Endometrium (tissue), 2 donors: ENCODE data around the gene DSCAM.

Experiments
- FAIRE-seq: peaks from 2 replicates; lab custom pipeline; 2012; peaks lifted over from hg19 to GRCh38; lab: Jason Lieb, UNC
- donor health status: control.
- donor health status: control.

DSCAM gene

DNA sequence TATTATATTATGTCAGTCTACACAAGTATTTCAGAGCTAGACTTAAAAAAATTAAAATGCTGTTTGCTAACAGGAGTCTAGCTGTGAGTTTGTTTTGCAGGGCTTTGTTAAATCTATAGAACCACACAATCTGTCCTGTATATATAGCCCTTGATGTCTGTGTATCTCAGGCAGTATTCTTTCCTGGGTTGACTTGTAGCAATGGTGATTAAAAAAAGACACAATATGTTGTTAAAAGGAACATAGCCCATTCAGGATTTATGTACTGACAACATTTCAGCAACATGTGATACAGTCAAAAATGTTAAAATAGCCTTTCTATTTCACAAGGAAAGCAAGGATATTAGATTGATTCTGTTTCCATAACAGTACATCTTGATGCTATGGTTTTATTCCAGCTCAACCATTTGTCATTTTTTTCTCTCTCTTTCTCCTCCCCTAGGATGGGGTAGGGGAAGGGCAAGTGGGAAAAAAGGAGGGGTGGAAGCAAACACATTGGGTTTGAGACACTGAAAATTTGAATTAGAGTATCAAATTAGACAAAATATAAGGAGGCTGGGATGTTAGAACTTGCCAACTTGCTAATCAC, 139.2 kb downstream of the DSCAM start:
- FAIRE-seq, result no peak

DNA sequence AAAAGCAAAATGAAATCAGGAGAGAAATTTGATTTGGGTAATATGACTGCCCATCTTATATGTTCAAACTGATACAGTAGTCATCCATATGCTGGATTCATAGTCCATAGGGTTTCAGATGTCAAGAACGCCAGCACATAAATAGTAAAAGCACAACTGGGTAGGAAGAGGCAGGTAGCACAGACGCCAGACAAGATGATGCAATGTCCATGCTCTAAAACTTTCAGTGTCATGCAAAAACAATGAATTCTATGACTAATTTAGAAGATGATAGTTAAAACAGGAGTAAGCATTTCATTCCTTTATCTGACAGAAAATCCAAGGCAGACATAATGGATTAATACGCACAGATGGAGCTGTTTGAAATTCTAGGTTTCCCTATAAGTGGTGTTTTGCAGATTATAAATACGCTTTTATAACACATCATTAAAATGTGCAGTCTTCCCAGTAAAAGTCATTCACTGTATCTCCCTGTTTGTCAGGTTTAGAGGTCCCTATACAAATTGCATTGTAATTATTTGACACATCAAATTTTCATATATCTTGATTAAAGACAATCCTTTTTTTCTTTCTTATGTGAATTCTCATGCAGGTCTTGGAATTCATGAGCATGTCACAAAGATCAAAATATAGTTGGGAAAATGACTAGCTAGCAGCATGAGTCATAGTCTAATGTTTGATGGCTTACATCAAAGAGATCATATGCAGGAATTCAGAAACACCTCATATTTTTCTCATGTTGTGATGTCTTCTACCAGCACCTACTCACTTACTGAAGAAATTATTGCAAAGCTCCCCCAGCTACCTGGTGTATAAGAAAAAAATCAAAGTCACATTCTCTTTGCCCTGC, 139.9 kb downstream of the DSCAM start:
- FAIRE-seq, result no peak

DNA sequence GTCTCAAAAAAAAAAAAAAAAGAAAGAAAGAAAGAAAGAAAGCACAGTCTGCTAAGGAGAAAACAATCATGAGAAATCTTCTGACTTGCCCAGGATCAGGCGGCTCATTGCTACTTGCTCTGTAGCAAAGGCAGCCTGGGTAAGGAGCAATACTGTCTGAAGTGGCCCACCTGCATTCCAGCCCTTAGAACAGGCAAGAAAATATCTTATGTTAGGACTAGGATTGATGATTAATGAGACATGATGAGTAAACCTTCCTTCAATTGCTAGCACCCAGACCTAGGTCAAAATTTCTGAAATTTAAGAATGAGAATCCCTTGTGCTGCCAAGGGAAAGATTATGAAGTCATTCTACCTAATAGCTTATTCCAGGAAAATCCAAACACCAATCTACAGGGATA, 140.8 kb downstream of the DSCAM start:
- FAIRE-seq, result no peak

DNA sequence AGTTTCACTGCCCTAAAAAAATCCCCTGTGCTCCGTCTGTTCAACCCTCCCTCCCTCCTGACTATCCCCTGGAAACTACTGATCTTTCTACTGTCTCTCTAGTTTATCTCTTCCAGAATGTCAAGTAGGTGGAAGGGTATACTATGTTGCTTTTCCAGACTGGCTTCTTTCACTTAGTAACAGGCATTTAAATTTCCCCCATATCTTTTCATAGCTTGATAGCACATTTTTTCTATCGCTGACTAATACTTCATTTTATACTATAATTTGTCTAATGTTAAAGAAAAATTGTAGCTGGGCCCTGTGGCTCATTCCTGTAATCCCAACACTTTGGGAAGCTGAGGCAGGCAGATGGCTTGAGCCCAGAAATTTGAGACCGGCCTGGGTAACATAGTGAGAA, 142.8 kb downstream of the DSCAM start:
- no peak for FAIRE-seq

DNA sequence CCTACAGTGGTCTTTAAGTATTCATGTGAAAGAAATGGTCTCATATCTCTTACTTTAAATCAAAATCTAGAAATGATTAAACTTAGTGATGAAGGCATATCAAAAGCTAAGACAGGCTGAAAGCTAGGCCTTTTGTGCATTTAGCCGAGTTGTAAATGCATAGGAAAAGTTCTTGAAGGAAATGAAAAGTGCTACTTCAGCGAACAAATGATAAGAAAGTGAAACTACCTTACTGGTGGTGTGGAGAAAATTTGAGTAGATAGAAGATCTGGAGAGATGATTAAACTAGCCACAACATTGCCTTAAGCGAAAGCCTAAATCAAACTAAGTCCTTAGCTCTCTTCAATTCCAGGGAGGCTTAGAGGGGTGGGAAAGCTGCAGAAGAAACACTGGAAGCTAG, 147.6 kb downstream of the DSCAM start:
- no peak for FAIRE-seq

DNA sequence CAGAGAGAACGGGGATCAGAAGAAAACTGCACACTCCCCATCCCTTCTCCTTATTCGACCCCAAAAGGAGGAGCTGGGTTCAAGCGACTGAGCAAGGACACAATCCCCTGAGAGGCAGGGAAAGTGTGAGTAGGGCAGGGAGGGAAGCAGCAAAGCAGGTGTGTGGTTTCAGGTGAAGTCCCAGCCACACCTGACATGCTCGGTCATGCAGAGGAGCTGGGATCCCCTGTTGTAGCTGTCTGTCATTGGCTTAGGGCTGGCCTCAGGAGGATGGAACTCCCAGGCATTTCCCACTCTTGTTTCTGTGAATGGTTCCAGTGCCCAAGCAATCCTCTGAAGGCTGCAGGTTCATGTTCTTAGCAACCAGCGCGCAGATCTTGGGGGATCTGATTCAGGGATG, 150.7 kb downstream of the DSCAM start:
- FAIRE-seq, result no peak

DNA sequence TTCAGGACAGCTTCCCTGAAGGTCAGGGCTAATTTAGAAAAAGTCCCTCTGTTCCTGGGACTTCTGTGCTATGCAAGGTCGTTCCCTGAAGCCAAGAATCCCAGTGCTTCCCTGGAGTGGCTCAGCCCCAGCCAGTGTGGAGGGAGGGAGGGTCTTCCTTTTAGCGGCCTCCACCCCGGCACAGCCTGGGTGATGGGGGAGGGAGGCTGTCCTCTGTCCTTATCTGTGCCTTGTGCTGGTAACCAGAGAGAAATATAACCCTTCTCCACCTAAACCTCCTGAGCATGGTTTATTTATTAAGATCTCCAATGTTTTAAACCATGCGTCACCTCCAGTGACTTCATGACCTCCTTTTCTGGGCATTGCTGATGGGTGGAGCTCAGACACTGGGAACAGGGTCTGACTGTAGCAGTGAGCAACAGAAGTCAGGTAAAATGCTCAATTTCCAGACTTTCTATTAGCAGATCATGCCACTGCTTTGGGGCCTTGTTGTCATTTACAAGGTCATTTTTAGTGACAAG, 157.1 kb downstream of the DSCAM start:
- FAIRE-seq, result no peak

DNA sequence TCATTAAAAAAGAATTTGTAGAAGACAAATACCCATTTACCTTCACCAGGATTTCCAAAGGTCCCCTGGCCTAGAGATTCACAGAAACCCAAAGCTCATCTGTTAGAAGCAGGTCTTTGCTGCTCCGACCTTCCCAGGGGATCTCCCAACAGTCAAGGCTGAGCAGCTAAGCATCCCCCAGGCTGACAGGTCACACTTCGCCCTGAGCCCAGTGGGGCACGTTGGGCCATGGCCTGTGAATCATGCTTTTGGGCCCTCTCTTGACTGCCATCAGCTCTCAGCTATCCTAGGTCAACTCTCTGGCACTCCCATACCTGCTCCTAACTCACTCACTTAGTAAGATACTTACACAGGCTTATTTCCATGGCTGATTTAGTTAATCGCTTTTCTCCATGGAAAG, 157.7 kb downstream of the DSCAM start:
- no peak for FAIRE-seq

DNA sequence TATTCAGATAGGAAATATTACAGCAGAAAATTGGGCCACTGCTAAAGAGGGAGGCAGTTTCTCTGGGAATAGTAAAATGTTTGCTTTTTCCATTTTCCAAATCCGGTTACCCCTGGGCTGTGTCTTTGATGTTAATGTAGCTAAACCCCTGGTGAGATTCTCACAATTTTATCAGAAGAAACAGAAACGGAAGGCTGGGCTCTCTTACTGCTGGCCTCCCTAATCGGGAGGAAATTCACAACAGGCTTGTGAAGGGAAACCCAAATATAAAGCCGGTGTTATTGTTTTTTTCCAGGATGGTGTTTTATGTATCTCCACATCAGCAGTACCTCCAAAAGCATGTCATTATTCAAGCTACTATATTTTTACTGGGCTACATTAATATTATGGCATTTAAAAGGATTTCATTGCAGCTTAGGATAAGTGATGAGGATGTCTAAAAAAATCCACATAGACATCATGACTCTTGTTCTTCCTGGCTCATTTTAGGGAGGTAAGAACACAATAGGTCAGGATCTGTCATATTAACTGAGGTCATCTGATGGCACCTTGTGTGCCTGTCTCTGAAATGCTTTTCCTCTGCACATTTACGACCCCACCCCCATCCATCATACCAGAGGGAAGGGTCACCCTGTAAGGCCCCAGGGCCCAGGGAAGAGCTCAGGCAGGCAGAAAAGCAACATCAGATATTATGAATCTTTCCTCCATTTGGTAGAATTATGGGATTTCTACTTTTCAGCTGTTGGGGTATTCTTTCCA, 158.7 kb downstream of the DSCAM start:
- no peak for FAIRE-seq

DNA sequence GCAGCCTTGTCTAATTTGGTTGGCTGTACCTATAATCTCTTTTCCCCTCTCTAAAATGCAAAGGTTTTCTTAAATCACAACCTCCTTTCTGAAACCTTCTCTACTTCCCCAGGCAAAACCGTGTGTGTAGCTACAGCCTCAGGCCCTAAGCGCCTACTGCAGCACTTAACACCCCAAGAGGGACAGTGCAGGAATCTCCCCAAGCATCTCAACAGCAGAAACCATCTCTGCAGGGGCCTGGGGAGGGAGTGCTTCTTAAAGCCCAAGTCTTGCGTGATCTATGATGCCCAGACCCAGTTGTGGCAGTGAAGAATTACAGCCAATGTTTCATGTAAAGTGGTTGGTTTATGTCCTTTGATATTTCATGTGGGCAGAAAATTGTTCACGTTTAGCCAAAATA, 159.3 kb downstream of the DSCAM start:
- no peak for FAIRE-seq

DNA sequence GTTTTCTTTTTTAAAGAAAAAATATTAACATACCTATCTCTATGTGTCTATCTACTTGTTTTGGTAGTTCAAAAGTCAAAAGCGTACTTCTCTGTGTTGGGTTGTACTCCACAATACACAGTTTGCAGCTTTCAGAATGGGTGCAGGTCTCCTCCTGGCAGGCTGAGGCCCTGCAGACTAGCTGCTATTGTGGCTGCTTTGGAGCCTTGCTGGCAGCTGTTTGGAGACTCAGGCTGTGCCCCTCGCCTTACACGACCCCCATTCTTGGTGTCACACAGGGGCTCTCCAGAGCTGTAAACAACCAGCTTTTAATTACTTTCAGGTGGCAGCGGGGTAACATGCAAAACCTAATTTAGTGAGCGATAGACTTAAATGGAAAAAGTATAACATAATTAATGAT, 160.4 kb downstream of the DSCAM start:
- FAIRE-seq, result no peak

DNA sequence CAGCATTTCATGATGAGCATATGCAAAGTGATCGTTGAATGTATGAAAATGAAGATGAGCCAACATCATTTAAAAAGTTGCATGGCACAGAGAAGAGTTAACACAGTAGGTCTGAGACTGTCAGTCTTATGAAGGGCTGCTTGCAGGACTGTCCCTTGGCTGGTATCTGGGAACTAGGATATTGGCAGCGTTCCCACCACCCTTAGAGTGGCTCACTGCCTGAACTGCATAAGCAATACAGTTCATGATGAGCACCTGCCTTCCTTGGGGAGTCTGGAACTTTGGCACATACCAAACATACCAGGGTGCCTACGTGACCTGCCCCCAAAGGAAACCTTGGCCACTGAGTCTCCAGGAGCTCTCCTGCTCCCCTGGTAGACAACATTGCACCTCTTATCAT, 161.8 kb downstream of the DSCAM start:
- FAIRE-seq, result no peak

DNA sequence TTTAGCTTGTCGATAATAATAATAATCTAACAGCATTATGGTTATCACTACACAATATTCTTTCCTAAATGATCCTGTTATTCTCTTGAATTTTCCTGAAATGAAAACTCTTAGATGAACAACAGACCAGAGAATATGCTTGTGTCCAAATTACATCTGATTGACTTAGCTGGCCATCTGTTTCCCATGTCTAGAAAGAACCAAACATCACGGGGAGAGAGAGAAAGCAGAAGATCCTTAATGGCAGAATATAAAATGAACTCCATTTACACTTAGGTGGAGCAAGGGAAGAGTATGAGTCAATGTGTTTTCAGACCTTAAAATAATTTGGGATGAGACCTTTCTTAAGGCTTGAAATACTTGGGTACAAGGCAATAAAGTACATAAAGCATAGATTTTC, 162.2 kb downstream of the DSCAM start:
- no peak for FAIRE-seq

DNA sequence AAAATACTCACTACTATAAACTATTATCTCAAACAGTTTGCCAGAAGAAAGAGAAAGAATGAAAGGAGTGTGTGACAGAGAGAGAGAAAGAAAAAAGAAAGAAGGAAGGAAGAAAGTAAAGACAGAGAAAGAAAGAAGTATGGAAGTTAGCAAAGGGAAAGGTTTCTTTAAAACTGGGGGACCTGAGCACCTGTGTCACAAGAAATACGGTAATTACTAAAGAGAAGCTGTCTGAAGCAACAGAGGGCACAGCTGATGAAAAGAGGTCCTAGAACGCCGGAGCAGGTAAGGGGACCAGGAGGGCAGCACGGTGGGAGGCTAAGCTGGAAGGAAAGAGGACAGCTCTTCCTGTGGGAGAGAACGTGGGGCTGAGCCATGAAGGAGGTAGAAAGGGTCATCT, 163.6 kb downstream of the DSCAM start:
- no peak for FAIRE-seq

DNA sequence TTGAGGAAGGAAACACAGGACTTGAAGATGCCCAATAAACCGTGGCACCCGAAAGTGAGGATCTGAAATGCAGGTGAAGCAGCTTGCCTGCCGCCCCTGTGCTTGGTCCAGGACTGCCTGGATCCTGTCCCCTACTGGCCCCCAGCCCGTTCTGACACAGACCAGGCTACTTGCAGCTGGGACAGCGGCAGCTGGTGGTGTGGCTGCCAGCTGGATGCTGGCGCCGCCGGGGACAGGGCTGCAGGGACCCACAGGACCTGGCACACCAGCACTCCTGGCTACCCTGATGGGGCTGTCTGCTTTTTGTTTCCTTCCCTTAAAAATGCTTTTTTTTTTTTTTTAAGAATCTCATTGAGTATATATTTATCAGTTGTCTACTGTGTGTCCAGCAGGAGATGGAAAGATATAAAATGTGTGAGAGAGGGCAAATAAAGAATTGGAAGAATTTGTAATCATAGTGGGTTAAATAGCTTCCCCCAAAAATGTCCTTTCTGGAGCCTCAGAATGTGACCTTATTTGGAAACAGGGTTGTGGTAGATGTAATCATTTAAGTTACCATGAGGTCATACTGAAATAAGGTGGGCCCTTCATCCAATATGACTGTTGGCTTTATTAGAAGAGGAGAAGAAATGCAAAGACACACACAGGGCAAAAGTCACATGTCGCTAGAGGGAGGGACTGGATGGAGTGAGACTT, 165.6 kb downstream of the DSCAM start:
- FAIRE-seq, result no peak

DNA sequence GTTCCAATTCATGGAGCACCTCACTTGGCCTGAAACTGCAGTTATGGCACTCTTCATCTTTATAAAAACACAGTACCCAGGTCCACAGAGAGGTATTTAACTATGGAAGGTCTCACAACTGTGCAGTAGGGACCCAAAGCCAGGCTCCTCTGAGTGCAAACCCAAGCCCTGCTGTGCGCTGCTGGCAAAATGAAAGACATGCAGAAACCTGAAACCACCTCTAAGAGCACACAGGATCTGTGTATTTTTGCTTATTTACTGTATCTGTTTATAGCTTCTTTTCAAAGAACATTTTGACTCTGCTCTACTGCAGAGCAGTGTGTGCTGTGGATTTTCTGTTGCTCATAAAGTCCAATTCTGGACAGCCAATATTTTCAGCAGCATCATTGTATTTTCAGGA, 166.6 kb downstream of the DSCAM start:
- FAIRE-seq, result no peak

DNA sequence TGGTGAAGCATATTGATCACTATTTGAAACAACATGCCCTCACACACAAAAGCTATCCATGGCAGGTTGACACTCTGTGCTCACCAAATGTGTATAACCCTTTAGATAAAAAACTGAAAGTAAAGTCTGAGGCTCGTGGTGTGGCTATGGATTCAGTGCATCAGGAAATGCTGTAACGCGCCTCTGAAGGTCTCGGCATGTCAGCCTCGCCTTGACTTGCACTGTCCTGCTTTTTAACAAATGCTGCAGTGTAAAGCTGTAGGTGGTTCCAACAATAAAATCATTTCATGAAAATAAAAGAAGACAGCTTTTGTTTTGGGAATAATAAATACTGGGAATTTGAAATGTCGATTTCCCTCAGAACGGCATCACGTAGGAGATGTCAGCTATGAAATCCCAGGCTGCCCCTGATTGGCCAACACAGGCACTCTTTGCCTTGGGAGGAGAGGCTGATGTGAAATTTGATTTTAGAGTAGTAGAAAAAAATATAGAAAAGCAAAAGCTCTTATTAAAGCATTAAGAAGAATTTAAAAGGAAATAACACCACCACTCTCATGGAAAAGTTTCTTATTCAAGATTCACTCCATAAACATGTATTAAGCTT, 168.2 kb downstream of the DSCAM start:
- no peak for FAIRE-seq

DNA sequence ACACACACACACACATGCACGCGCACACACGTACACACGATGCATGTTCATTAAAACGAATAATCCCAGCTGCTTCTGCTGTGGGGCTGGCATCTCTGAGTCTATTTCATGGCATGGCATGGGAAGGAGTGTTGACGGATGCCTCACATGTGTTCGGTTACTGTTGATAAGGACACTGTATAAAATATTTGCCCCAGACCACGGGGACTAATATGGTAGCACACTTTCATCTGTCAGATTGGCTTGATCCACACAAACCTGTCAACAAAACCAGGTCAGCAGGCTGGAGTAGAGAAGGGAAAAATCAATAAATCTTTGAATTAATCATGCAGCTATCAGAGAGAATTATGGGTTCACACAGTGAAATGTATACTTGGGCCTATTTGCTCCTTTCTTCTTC, 171.9 kb downstream of the DSCAM start:
- no peak for FAIRE-seq

DNA sequence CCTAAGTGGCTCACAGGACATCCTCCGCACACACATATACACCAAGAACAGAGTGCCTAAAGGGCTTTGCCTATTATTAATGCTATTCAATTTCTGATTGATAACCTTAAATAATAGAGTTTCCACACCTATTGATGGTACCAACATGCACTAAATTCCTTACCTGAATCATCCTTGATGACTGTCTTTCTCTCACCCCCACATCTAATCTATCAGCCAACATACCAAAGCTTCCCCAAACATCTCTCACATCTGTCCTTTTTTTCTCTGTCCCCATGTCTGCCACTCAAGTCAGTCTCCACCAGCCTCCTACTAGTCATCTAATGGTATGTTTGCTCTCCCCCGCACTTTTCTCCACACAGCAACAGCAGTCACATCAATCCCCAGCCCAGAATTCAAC, 174.4 kb downstream of the DSCAM start:
- FAIRE-seq, result no peak

DNA sequence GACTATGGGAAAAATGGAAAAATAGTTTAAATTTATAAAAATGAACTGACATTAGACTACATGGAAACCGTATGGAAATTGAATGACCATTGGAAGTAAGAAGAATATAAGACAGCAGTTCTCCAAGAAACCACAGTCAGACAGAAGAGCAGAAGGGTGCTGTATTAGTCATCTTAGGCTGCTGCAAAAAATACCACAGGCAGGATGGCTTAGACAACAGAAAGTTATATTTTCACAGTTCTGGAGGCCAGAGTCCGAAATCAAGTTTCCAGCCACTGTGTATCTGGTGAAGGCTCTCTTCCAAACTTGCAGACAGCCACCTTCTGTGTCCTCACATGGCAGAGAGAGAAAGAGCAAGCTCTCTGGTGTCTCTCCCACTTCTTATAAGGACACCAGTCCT, 175.2 kb downstream of the DSCAM start:
- FAIRE-seq, result no peak

DNA sequence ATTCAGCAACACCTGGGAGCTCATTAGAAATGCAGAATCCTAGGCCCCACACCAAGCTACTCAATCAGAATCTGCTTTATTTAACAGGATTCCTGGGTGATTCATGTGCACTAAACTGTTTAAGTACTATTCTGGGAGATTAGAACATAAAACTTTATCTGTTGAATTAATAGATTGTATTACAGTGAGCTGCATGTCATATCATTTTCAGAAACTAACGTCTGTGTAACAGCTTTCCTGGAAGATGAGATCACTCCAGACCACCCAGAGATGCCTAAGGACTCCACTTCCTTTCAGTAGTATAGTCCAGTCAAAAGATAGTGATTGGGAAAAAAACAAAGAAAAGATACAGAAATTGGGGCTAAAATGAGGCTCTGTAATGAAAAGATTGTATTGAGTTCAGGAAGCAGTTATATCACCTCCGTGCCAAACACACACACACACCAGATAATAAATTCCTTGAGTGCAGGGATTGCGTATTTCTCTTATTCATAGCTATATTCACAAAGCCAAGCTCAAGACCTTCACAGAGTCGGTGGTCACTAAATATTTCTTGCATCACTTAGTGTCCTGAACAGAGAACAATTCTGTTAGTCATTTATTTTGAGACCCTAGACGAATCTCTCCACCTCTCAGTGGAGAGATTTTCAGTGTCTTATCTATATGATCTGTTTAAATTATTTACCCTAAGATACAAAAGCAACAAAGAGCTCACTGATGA, 178.2 kb downstream of the DSCAM start:
- FAIRE-seq, result peak; percentile 70
